ENCODE measurements around the gene QSOX2. TPM values are rescaled to one million over a fixed set of nuclear protein-coding genes. Genes with fewer than 3 reads are reported as not detected.

The QSOX2 gene
- total RNA-seq, 1 experiment from 2014 or later: 40.0 TPM

GRCh38 chr9:136159851-136160250 lies 85.8 kb downstream of the QSOX2 start:
- Histone ChIP-seq H3K27me3 (ENCODE audit: control insufficient read depth, insufficient read depth, low read length) (no peaks in the 10 kb centered on the region), H3K27ac (ENCODE audit: low read length) (no peak overlapping the region), H3K36me3 (ENCODE audit: control insufficient read depth, insufficient read depth, low read length) (no peaks in the 10 kb centered on the region), H3K9me3 (ENCODE audit: control insufficient read depth, insufficient read depth, low read depth, low read length) (no peaks in the 10 kb centered on the region), H3K4me1 (ENCODE audit: control insufficient read depth, insufficient read depth, low read length) (no peaks in the 10 kb centered on the region), H3K4me3 (ENCODE audit: low read depth in 2 of 2, low read length in 2 of 2) (no peak overlapping the region)
- no TSS peak for BruUV-seq (replicated peaks)
- POLR2A ChIA-PET: interaction anchor here (0.6 kb wide), 1 partner anchor 252 kb away, joined by 8 read pairs; the partner anchor contains the start of gene CAMSAP1
- TF ChIP-seq POLR2AphosphoS5 (IDR thresholded peaks at IDR 0.05; ENCODE audit: low read depth, low read length): no peak
- TF ChIP-seq SIN3A (IDR thresholded peaks at IDR 0.05; ENCODE audit: borderline replicate concordance, insufficient read depth, low read depth, low read length): no peak
- no peak for ATAC-seq
- intact Hi-C loops (cut with micrococcal nuclease; ENCODE audit: unreplicated experiment): no loop called here
- in situ Hi-C loops (cut with HindIII; ENCODE audit: low pct_unique_long_range_greater_than_20kb, low sequenced_read_pairs): no loop called here
- DNase-seq (ENCODE audit: low read depth, low spot score): no peak
- CTCF ChIA-PET: interaction anchor here (0.6 kb wide), 1 partner anchor 108 kb away, joined by 6 read pairs; no protein-coding TSS in a partner anchor

DNA sequence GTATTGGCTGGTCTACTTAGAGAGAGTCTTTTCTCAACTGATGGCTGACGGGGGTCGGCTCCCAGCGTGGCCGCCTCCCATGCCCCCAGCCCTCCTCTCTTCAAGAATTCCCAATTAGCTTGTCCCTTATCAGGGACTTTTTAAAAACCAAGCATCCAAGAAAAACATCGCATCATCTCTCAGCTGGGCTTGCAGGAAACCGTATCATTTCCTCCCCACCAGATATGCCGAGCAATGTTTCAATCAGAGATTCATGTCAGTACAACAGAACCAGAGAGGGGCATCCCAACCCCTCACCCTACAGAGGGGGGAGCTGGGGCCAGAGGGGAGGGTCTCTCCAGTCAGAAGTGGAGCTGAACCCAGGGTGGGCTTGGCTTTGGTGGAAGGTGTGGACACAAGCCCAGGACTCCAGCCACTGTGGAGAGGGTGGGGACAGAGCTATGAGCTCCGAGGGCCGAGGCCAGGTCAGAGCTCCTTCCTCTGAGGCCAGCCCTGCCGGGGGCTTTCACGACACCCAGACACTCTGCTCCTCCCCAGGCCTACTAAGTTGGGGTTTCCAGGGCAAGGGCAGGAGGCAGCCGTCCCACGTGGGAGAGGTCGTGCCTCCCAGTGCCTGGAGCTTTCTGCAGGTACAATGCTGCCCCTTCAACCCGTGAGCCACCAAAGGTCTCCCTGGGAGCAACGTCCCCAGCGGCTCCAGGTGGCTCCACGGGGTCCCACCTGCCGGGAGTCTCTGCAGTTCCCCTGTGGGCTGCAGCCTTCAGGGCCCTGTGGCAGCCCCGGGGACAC lies 87.9 kb downstream of the QSOX2 start:
- POLR2A ChIA-PET: interaction anchor here (0.6 kb wide), 1 partner anchor 1625 kb away, joined by 3 read pairs; no protein-coding TSS in a partner anchor
- Histone ChIP-seq H3K36me3 (ENCODE audit: control insufficient read depth, insufficient read depth, low read length) (no peaks in the 10 kb centered on the region), H3K4me3 (ENCODE audit: low read depth in 2 of 2, low read length in 2 of 2) (no peak overlapping the region), H3K9me3 (ENCODE audit: control insufficient read depth, insufficient read depth, low read depth, low read length) (no peaks in the 10 kb centered on the region), H3K27me3 (ENCODE audit: control insufficient read depth, insufficient read depth, low read length) (no peaks in the 10 kb centered on the region), H3K27ac (ENCODE audit: low read length) (no peak overlapping the region), H3K4me1 (ENCODE audit: control insufficient read depth, insufficient read depth, low read length) (no peaks in the 10 kb centered on the region)
- BruUV-seq (replicated peaks): no TSS peak
- intact Hi-C loops (cut with micrococcal nuclease; ENCODE audit: unreplicated experiment) (no loop called here), in situ Hi-C loops (cut with HindIII; ENCODE audit: low pct_unique_long_range_greater_than_20kb, low sequenced_read_pairs) (no loop called here)
- TF ChIP-seq SIN3A (IDR thresholded peaks at IDR 0.05; ENCODE audit: borderline replicate concordance, insufficient read depth, low read depth, low read length) (no peak), POLR2AphosphoS5 (IDR thresholded peaks at IDR 0.05; ENCODE audit: low read depth, low read length) (no peak)
- ATAC-seq: no peak
- CTCF ChIA-PET: interaction anchor here (0.6 kb wide), 2 partner anchors 20 to 35 kb away, joined by 3 to 9 read pairs; no protein-coding TSS in a partner anchor
- no peak for DNase-seq (ENCODE audit: low read depth, low spot score)

Other genes starting within 250 kb of the QSOX2 start
- gene NACC2, start 150.5 kb downstream of the QSOX2 start, total RNA-seq (2021; ENCODE audit: unreplicated experiment): 62.0 TPM
- 34.0 TPM for gene TMEM250, start 126.9 kb downstream of the QSOX2 start, total RNA-seq (2021; ENCODE audit: unreplicated experiment)
- 0.13 TPM for gene LHX3, start 40.7 kb downstream of the QSOX2 start, total RNA-seq (2021; ENCODE audit: unreplicated experiment)
- not detected for gene CCDC187, start 58.3 kb upstream of the QSOX2 start, total RNA-seq (2021; ENCODE audit: unreplicated experiment)
- gene GPSM1, start 81.7 kb upstream of the QSOX2 start, total RNA-seq (2021; ENCODE audit: unreplicated experiment): 14.2 TPM
- 26.5 TPM for gene DNLZ, start 117.9 kb upstream of the QSOX2 start, total RNA-seq (2021; ENCODE audit: unreplicated experiment)
- gene CARD9, start 127.9 kb upstream of the QSOX2 start, total RNA-seq (2021; ENCODE audit: unreplicated experiment): 1.7 TPM
- 10.8 TPM for gene SNAPC4, start 154.4 kb upstream of the QSOX2 start, total RNA-seq (2021; ENCODE audit: unreplicated experiment)
- gene ENTR1, start 164.8 kb upstream of the QSOX2 start, total RNA-seq (2021; ENCODE audit: unreplicated experiment): 90.8 TPM
- 60.9 TPM for gene PMPCA, start 164.8 kb upstream of the QSOX2 start, total RNA-seq (2021; ENCODE audit: unreplicated experiment)
- 14.1 TPM for gene INPP5E, start 194.0 kb upstream of the QSOX2 start, total RNA-seq (2021; ENCODE audit: unreplicated experiment)
- gene SEC16A, start 237.2 kb upstream of the QSOX2 start, total RNA-seq (2021; ENCODE audit: unreplicated experiment): 76.5 TPM

All from Panc1 (cell line).